AG10803 (cell line): ENCODE data around the gene FAHD1.

Experiments
- DNase-seq: peaks from one replicate; pipeline ENCODE4 v3.0.0; 2010; ENCODE audit warnings: low read depth
- H3K4me3 ChIP-seq: 2 replicates; pipeline ENCODE4 v1.5.1; 2011; ENCODE audit warnings: mild to moderate bottlenecking, low read length, control low read depth
- CTCF ChIP-seq: conservative IDR thresholded peaks from 2 replicates; pipeline ENCODE4 v1.5.1; 2011; ENCODE audit warnings: mild to moderate bottlenecking, low read length, control low read depth, inconsistent platforms

The FAHD1 gene

GRCh38 chr16:1818873-1819525 is 8.0 kb upstream of the FAHD1 start:
- no peak overlapping the region for H3K4me3 ChIP-seq
- no peak for DNase-seq
- no peak for TF ChIP-seq CTCF

GRCh38 chr16:1819611-1820010 is 7.4 kb upstream of the FAHD1 start:
- no peak for DNase-seq
- no peak overlapping the region for H3K4me3 ChIP-seq
- no peak for TF ChIP-seq CTCF

- TF ChIP-seq CTCF = no peak
- DNase-seq = no peak
- H3K4me3 ChIP-seq = no peak overlapping the region
Observed at GRCh38 chr16:1820096-1820945, 6.7 kb upstream of the FAHD1 start.

- no peak for TF ChIP-seq CTCF
- DNase-seq = no peak
- H3K4me3 ChIP-seq = no peak overlapping the region
Observed at GRCh38 chr16:1820946-1821290, 6.1 kb upstream of the FAHD1 start.

- TF ChIP-seq CTCF = no peak
- H3K4me3 ChIP-seq = no peak overlapping the region
- no peak for DNase-seq
Observed at GRCh38 chr16:1821861-1822611, 5.0 kb upstream of the FAHD1 start.

- no peak overlapping the region for H3K4me3 ChIP-seq
- no peak for TF ChIP-seq CTCF
- no peak for DNase-seq
Observed at GRCh38 chr16:1822801-1823200, 4.2 kb upstream of the FAHD1 start.
